Activated B cell treated with CpG ODN at 0.5 μM for 24 hours (primary cell): ENCODE results near the gene ADAMTSL4. TPM values are rescaled to one million over a fixed set of nuclear protein-coding genes. Genes with fewer than 3 reads are reported as not detected.

Source experiments
- ATAC-seq: fragments of 200-7000 bp; cut with Tn5 transposase; one replicate; pipeline ENCODE4 v1.10.0; 2021; ENCODE audit warnings: low read depth, mild to moderate bottlenecking, moderate library complexity
- CTCF ChIA-PET: fragments of 350-600 bp; sonication (Branson Sonifier 250); formaldehyde crosslinking; loops from one replicate; lab custom pipeline; 2021; ENCODE audit warnings: antibody characterized with exemption; lab: Charles Lee
- POLR2A ChIA-PET: fragments of 350-600 bp; sonication (Branson Sonifier 250); formaldehyde crosslinking; loops from one replicate; lab custom pipeline; 2021; ENCODE audit warnings: antibody characterized with exemption; lab: Charles Lee
- DNase-seq: peaks from one replicate; pipeline ENCODE4 v3.0.0; 2022
- H3K27ac Mint-ChIP-seq: one replicate; pipeline ENCODE4 v1.8.0; 2020; ENCODE audit warnings: mixed read lengths
- H3K27me3 Mint-ChIP-seq: one replicate; pipeline ENCODE4 v1.8.0; 2021; ENCODE audit warnings: mixed read lengths
- H3K36me3 Mint-ChIP-seq: one replicate; pipeline ENCODE4 v1.8.0; 2021; ENCODE audit warnings: low read depth, mixed read lengths
- H3K4me1 Mint-ChIP-seq: one replicate; pipeline ENCODE4 v1.8.0; 2021; ENCODE audit warnings: mixed read lengths
- H3K4me3 Mint-ChIP-seq: one replicate; pipeline ENCODE4 v1.8.0; 2020; ENCODE audit warnings: mild to moderate bottlenecking, mixed read lengths
- H3K9me3 Mint-ChIP-seq: one replicate; pipeline ENCODE4 v1.8.0; 2020; ENCODE audit warnings: mixed read lengths
- intact Hi-C: fragments of 100-400 bp; cut with micrococcal nuclease; formaldehyde crosslinking; loops from one replicate; pipeline ENCODE4 v1.15.1; 2024
- total RNA-seq: library from RNA; stranded (reverse); gene quantifications from 2 replicates; pipeline ENCODE4 v1.2.3, GENCODE V29; 2022
- TF ChIP-seq, protein P1 (sequence below): fragments of 200-600 bp; IDR thresholded peaks from one replicate; pipeline ENCODE4 v1.8.0; 2022; ENCODE audit warnings: antibody characterized with exemption, mild to moderate bottlenecking

ADAMTSL4 gene
- total RNA-seq, 1 donor from 2014 or later, result 0.11 TPM

GRCh38 chr1:150511551-150511950 is 37.7 kb upstream of the ADAMTSL4 start:
- Mint-ChIP-seq H3K4me3 (no peak overlapping the region), H3K9me3 (no peaks in the 10 kb centered on the region), H3K36me3 (peaks cover 11% of the 10 kb centered on the region), H3K4me1 (peaks cover 14% of the 10 kb centered on the region), H3K27ac (no peak overlapping the region), H3K27me3 (no peaks in the 10 kb centered on the region)
- TF ChIP-seq, protein P1, sequence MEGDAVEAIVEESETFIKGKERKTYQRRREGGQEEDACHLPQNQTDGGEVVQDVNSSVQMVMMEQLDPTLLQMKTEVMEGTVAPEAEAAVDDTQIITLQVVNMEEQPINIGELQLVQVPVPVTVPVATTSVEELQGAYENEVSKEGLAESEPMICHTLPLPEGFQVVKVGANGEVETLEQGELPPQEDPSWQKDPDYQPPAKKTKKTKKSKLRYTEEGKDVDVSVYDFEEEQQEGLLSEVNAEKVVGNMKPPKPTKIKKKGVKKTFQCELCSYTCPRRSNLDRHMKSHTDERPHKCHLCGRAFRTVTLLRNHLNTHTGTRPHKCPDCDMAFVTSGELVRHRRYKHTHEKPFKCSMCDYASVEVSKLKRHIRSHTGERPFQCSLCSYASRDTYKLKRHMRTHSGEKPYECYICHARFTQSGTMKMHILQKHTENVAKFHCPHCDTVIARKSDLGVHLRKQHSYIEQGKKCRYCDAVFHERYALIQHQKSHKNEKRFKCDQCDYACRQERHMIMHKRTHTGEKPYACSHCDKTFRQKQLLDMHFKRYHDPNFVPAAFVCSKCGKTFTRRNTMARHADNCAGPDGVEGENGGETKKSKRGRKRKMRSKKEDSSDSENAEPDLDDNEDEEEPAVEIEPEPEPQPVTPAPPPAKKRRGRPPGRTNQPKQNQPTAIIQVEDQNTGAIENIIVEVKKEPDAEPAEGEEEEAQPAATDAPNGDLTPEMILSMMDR, result no peak
- ATAC-seq (no peak), DNase-seq (no peak)
- CTCF ChIA-PET, result no interaction called here
- POLR2A ChIA-PET, result interaction anchor here (0.6 kb wide), 1 partner anchor 58 kb away, joined by 5 read pairs; no protein-coding TSS in a partner anchor
- intact Hi-C loops, result no loop called here

GRCh38 chr1:150511985-150512660 is 37.1 kb upstream of the ADAMTSL4 start:
- H3K9me3 Mint-ChIP-seq, result no peaks in the 10 kb centered on the region
- intact Hi-C loops, result no loop called here
- peaks cover 5% of the 10 kb centered on the region for H3K36me3 Mint-ChIP-seq
- no peak overlapping the region for H3K27ac Mint-ChIP-seq
- H3K27me3 Mint-ChIP-seq, result no peaks in the 10 kb centered on the region
- TF ChIP-seq, protein P1, result no peak
- POLR2A ChIA-PET, result interaction anchor here (0.6 kb wide), 1 partner anchor 346 kb away, joined by 3 read pairs; no protein-coding TSS in a partner anchor
- DNase-seq (no peak), ATAC-seq (no peak)
- CTCF ChIA-PET, result no interaction called here
- no peak overlapping the region for H3K4me3 Mint-ChIP-seq
- peaks cover 19% of the 10 kb centered on the region for H3K4me1 Mint-ChIP-seq

DNA sequence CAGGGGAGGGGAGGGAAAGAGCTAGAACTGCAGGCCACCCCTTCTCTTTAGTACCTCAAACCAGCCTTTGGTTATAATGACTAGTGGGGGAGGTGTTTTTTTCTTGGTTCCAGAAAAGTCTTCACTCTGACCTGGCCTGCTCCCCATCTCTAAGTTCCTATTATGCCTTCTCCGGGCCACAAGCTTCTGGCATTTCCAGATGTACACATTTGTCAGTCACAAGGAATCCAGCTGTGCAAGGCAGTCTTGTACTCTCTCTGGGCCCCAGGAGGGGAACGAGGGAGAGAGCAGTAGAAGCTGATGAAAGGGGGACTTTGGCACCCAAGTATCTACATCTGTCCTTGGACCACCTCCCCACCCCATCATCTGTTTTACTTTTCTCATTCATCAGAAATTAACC is 36.4 kb upstream of the ADAMTSL4 start:
- intact Hi-C loops, result no loop called here
- H3K9me3 Mint-ChIP-seq, result no peaks in the 10 kb centered on the region
- POLR2A ChIA-PET, result interaction anchor here (0.6 kb wide), 1 partner anchor 345 kb away, joined by 3 read pairs; no protein-coding TSS in a partner anchor
- TF ChIP-seq, protein P1, result no peak
- ATAC-seq, result no peak
- H3K36me3 Mint-ChIP-seq, result peaks cover under 1% of the 10 kb centered on the region
- no peak for DNase-seq
- H3K4me3 Mint-ChIP-seq, result no peak overlapping the region
- CTCF ChIA-PET, result no interaction called here
- peaks cover 27% of the 10 kb centered on the region for H3K4me1 Mint-ChIP-seq
- H3K27ac Mint-ChIP-seq, result no peak overlapping the region
- H3K27me3 Mint-ChIP-seq, result no peaks in the 10 kb centered on the region

DNA sequence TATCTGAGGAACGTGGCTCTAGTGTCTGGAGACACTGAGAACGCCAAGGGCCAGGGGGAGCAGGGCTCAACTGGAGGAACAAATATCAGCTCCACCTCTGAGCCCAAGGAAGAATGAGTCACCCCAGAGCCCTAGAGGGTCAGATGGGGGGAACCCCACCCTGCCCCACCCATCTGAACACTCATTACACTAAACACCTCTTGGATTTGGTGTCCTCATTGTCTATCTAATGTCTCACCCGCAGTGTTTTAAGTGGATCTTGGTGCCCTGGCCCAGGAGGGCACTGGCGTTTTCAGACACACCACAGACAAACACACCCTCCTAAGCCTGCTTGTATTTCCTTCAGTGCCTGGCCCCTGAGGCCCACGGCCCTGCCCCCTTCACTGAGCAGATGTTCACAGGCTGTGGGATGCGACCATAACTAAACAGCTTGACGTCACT is 35.8 kb upstream of the ADAMTSL4 start:
- no peak for DNase-seq
- TF ChIP-seq, protein P1, result no peak
- Mint-ChIP-seq H3K27me3 (no peaks in the 10 kb centered on the region), H3K27ac (no peak overlapping the region), H3K36me3 (no peaks in the 10 kb centered on the region), H3K9me3 (no peaks in the 10 kb centered on the region), H3K4me1 (peaks cover 27% of the 10 kb centered on the region), H3K4me3 (no peak overlapping the region)
- intact Hi-C loops, result no loop called here
- POLR2A ChIA-PET, result interaction anchor here (0.7 kb wide), 1 partner anchor 23 kb away, joined by 10 read pairs; no protein-coding TSS in a partner anchor
- CTCF ChIA-PET, result interaction anchor here (0.6 kb wide), 1 partner anchor 136 kb away, joined by 4 read pairs; no protein-coding TSS in a partner anchor
- ATAC-seq, result no peak

DNA sequence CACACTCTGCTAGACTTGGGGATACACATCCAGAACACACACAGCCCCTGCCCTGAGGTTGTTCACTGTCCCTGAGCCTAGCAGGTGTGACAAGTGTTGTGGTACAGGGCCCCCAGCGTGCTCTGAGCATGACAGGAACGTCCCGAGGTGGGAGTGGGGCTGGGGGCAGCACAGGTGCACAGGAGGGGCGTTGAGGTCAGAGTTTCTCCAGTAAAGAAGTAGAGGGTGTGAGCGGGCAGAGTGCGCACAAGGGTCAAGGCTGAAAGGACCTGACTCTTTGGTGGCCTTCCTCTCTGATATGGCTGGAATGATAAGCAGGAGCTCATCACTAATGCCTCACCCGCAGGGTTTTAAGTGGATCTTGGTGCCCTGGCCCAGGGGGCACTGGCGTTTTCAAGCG is 34.9 kb upstream of the ADAMTSL4 start:
- DNase-seq (no peak), ATAC-seq (no peak)
- Mint-ChIP-seq H3K27ac (peak overlapping the region; percentile 24), H3K9me3 (no peaks in the 10 kb centered on the region), H3K27me3 (no peaks in the 10 kb centered on the region), H3K36me3 (no peaks in the 10 kb centered on the region), H3K4me3 (peak overlapping the region; percentile 95), H3K4me1 (peaks cover 27% of the 10 kb centered on the region)
- intact Hi-C loops, result no loop called here
- TF ChIP-seq, protein P1, result no peak
- POLR2A ChIA-PET, result interaction anchor here (0.5 to 4.2 kb wide), 6 partner anchors 24 to 1149 kb away, joined by 3 to 41 read pairs (median 12); partner anchors contain the start of gene TARS2
- CTCF ChIA-PET, result no interaction called here
